ENCODE data around the gene USP4. TPM values are rescaled to one million over a fixed set of nuclear protein-coding genes. Genes with fewer than 3 reads are reported as not detected.

Gene USP4
- total RNA-seq, 1 donor from 2014 or later = 69.6 TPM

DNA sequence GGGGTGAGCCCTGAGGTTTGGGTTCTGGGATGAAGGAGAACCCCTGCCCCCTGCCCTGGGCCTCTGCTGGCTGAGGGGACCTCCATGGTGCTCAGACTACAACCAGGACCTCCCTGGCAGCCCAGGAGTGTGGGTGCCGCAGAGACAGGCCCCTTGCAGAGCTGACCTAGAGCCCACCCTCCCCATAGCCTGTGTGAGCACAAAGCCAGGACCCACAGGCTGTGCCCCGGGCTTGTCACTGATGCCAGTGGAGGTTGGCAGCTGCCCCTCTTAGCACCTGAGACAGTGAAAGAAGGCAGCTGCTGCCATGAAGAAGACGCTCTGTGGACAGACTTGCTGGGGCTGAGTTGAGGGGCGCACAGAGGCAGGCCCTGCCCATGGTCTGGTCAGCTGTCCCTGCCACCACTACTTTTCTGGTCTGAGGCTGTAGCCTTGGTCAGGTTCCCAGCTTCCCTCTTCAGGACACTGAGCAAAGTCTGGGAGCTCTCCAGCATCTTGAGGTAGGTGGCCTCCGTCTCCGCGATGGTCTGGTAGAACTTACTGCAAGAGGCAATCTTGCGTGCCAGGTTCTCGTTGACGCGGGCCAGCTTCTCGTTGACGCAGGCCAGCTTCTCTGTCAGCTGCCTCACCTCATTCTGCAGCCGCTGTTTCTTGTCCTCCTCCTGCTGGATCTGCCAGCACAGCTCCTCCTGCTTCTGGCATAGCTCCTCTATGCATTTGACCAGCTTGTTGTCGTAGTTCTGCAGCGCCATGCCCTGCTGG lies 23.0 kb downstream of the USP4 start:
- no peaks in the 10 kb centered on the region for H3K27me3 ChIP-seq
- ATAC-seq = peak; percentile 39
- H3K4me1 ChIP-seq = no peaks in the 10 kb centered on the region
- no peak for DNase-seq
- no peaks in the 10 kb centered on the region for H3K9me3 ChIP-seq
- no peak overlapping the region for H3K4me3 ChIP-seq
- peaks cover 86% of the 10 kb centered on the region for H3K36me3 ChIP-seq
- H3K27ac ChIP-seq = no peak overlapping the region
- TF ChIP-seq, protein P1, sequence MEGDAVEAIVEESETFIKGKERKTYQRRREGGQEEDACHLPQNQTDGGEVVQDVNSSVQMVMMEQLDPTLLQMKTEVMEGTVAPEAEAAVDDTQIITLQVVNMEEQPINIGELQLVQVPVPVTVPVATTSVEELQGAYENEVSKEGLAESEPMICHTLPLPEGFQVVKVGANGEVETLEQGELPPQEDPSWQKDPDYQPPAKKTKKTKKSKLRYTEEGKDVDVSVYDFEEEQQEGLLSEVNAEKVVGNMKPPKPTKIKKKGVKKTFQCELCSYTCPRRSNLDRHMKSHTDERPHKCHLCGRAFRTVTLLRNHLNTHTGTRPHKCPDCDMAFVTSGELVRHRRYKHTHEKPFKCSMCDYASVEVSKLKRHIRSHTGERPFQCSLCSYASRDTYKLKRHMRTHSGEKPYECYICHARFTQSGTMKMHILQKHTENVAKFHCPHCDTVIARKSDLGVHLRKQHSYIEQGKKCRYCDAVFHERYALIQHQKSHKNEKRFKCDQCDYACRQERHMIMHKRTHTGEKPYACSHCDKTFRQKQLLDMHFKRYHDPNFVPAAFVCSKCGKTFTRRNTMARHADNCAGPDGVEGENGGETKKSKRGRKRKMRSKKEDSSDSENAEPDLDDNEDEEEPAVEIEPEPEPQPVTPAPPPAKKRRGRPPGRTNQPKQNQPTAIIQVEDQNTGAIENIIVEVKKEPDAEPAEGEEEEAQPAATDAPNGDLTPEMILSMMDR (IDR thresholded peaks at IDR 0.05) = no peak
- intact Hi-C loops (cut with DNase I) = no loop called here

DNA sequence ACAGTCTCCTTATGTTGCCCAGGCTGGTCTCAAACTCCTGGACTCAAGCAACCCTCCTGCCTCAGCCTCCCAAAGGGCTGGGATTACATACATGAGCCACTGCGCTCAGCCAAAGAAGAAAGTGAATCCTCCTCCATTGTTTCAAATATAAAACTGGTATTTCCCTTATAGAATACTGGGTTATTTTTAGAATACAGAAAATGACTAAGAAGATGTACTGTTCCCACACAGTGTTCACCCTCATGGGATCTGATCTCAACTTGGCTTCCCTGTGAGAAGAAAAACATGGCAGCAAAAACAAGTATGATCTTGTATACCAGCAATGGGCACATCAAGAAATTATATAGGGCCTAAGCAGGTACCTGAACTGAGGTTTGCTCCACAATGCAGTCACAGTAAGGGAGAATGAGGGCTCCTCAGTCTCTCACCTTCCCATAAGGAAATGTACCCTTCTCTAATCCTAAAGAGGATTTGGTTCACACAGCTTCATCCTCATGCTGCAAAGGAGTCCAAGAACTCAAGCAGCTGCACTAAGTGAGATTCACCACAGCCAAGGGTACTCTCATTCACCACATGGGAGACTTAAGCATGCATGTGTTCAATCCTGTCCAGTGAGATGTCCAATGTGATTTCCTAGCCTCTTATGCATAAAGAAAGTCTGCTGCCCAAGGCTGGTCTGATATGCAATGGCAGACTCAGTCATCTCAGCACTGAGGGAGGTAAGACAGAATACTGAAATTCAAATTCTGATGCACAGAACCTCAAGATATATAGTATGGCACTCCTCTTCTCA lies 25.8 kb downstream of the USP4 start:
- H3K9me3 ChIP-seq = no peaks in the 10 kb centered on the region
- no peak overlapping the region for H3K27ac ChIP-seq
- TF ChIP-seq, protein P1 (IDR thresholded peaks at IDR 0.05) = no peak
- H3K4me1 ChIP-seq = no peaks in the 10 kb centered on the region
- DNase-seq = no peak
- ATAC-seq = no peak
- H3K36me3 ChIP-seq = peaks cover 87% of the 10 kb centered on the region
- intact Hi-C loops (cut with DNase I) = no loop called here
- H3K27me3 ChIP-seq = no peaks in the 10 kb centered on the region
- no peak overlapping the region for H3K4me3 ChIP-seq

DNA sequence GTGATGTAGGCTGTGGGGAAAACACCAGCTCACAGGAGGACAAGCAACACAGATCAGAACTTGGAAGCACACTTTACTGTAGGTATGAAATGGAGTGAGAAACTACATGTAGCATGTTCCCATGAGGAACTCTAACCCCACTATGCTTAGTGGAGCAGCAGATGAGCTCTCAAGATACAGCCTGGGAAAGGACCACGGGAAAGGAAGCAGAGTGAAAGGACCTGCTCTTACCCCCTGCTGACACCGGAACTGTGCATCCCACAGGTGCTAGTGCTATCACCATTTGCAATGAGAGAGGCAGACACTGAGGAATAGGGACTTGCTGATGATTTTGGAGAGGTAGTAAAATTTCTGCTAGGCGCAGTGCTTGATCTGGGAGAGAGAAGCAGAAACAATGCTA lies 28.6 kb downstream of the USP4 start:
- Histone ChIP-seq H3K27ac (no peak overlapping the region), H3K4me3 (no peak overlapping the region), H3K36me3 (peaks cover 87% of the 10 kb centered on the region), H3K27me3 (no peaks in the 10 kb centered on the region), H3K9me3 (no peaks in the 10 kb centered on the region), H3K4me1 (no peaks in the 10 kb centered on the region)
- no peak for DNase-seq
- TF ChIP-seq, protein P1 (IDR thresholded peaks at IDR 0.05) = no peak
- no peak for ATAC-seq
- intact Hi-C loops (cut with DNase I) = no loop called here

DNA sequence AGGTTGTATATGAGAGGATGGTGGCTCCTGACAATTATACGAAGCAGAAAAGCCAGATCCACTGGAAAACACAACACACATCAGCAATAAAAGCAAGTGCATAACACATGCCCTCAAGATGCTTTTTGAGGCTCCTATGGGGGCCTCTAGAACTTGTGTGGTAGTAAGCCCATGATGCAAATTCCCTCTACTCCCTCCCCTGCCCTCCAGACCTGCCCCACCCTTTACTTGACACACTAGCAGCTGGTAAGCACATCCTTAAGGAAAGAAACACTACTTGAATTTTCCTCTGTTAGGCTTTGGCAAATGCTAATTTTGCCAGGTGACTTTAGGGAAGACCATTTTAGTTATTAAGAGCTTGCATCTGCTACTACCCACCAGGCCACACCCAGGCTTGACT lies 29.2 kb downstream of the USP4 start:
- Histone ChIP-seq H3K27me3 (no peaks in the 10 kb centered on the region), H3K9me3 (no peaks in the 10 kb centered on the region), H3K4me1 (no peaks in the 10 kb centered on the region), H3K4me3 (no peak overlapping the region), H3K36me3 (peaks cover 87% of the 10 kb centered on the region), H3K27ac (no peak overlapping the region)
- no peak for DNase-seq
- no peak for ATAC-seq
- TF ChIP-seq, protein P1 (IDR thresholded peaks at IDR 0.05) = no peak
- intact Hi-C loops (cut with DNase I) = no loop called here

DNA sequence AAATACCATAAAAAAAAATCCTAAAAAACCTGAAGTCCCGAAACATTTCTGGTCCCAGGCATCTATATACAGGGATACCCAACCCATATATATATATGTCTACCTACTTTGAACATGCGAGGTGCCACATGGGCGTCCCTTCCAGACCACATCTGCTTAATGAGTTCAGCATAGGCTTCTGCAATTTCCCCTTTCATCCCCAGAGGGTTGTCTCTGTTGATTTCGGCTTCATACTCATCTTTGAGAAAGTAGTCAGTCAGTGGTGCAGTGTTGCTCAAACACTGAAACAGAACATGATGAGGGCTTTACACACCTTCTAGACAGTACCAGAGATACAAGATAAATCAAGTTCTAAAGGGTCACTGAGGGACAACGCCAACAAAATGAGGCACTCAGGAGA lies 34.2 kb downstream of the USP4 start:
- intact Hi-C loops (cut with DNase I) = no loop called here
- ATAC-seq (no peak), DNase-seq (no peak)
- H3K36me3 ChIP-seq = peaks cover 99% of the 10 kb centered on the region
- no peaks in the 10 kb centered on the region for H3K4me1 ChIP-seq
- no peaks in the 10 kb centered on the region for H3K9me3 ChIP-seq
- TF ChIP-seq, protein P1 (IDR thresholded peaks at IDR 0.05) = no peak
- H3K27ac ChIP-seq = no peak overlapping the region
- no peak overlapping the region for H3K4me3 ChIP-seq
- H3K27me3 ChIP-seq = no peaks in the 10 kb centered on the region

Measured in upper lobe of right lung (tissue), 1 donor.